GM23338 (cell line): ENCODE measurements around the gene BCAS3. TPM values are rescaled to one million over a fixed set of nuclear protein-coding genes. Genes with fewer than 3 reads are reported as not detected.

ENCODE experiments used
- ATAC-seq: fragments of 200-7000 bp; cut with Tn5 transposase; 3 replicates; pipeline ENCODE4 v1.9.1; 2020
- DNase-seq: peaks from one replicate; pipeline ENCODE4 v3.0.0-alpha.2; 2015; ENCODE audit warnings: low spot score
- H2AFZ ChIP-seq: fragments of 200-600 bp; sonication (generic); 2 replicates; pipeline ENCODE4 v1.8.0; 2016; ENCODE audit warnings: antibody characterized with exemption, mild to moderate bottlenecking, moderate library complexity
- H3F3A ChIP-seq: fragments of 200-600 bp; sonication (generic); replicated peaks from 2 replicates; pipeline ENCODE4 v1.8.0; 2017; ENCODE audit warnings: antibody characterized with exemption, mixed run types, low read depth
- H3K27ac ChIP-seq: fragments of 200-600 bp; sonication (generic); 2 replicates; pipeline ENCODE4 v1.6.1; 2016; ENCODE audit warnings: low read depth
- H3K27me3 ChIP-seq: fragments of 200-600 bp; sonication (generic); 2 replicates; pipeline ENCODE4 v1.8.0; 2016; ENCODE audit warnings: mild to moderate bottlenecking, mixed run types, moderate library complexity; ENCODE audit not compliant: insufficient read depth
- H3K36me3 ChIP-seq: fragments of 200-600 bp; sonication (generic); 2 replicates; pipeline ENCODE4 v1.8.0; 2016; ENCODE audit warnings: mild to moderate bottlenecking; ENCODE audit not compliant: insufficient read depth
- H3K4me1 ChIP-seq: fragments of 200-600 bp; sonication (generic); 2 replicates; pipeline ENCODE4 v1.8.0; 2016; ENCODE audit warnings: mild to moderate bottlenecking, moderate library complexity; ENCODE audit not compliant: insufficient read depth
- H3K4me2 ChIP-seq: fragments of 200-600 bp; sonication (generic); 2 replicates; pipeline ENCODE4 v1.7.1; 2017; ENCODE audit warnings: mixed run types
- H3K4me3 ChIP-seq: fragments of 200-600 bp; sonication (generic); 2 replicates; pipeline ENCODE4 v1.6.1; 2016; ENCODE audit warnings: mixed run types
- H3K79me2 ChIP-seq: fragments of 200-600 bp; sonication (generic); replicated peaks from 2 replicates; pipeline ENCODE4 v1.8.0; 2017; ENCODE audit warnings: mild to moderate bottlenecking; ENCODE audit not compliant: insufficient read depth
- H3K9me2 ChIP-seq: fragments of 200-600 bp; sonication (generic); 2 replicates; pipeline ENCODE4 v1.8.0; 2017; ENCODE audit not compliant: insufficient read depth
- H4K20me1 ChIP-seq: fragments of 200-600 bp; sonication (generic); replicated peaks from 2 replicates; pipeline ENCODE4 v1.8.0; 2017; ENCODE audit warnings: mild to moderate bottlenecking; ENCODE audit not compliant: insufficient read depth
- H3K27ac Mint-ChIP-seq: 2 replicates; pipeline ENCODE4 v1.8.0; 2020; ENCODE audit warnings: inconsistent platforms, mild to moderate bottlenecking, moderate library complexity, mixed read lengths
- H3K27me3 Mint-ChIP-seq: 3 replicates; pipeline ENCODE4 v1.8.0; 2022; ENCODE audit warnings: low read depth, mild to moderate bottlenecking, moderate library complexity, mixed read lengths, inconsistent platforms; ENCODE audit not compliant: insufficient read depth, poor library complexity
- H3K36me3 Mint-ChIP-seq: 3 replicates; pipeline ENCODE4 v1.8.0; 2021; ENCODE audit warnings: low read depth, mild to moderate bottlenecking, inconsistent platforms, moderate library complexity, mixed read lengths
- H3K4me1 Mint-ChIP-seq: 3 replicates; pipeline ENCODE4 v1.8.0; 2020; ENCODE audit warnings: mild to moderate bottlenecking, inconsistent platforms, mixed read lengths
- H3K4me3 Mint-ChIP-seq: 3 replicates; pipeline ENCODE4 v1.8.0; 2021; ENCODE audit warnings: moderate library complexity, mild to moderate bottlenecking, inconsistent platforms, mixed read lengths
- H3K9me3 Mint-ChIP-seq: 3 replicates; pipeline ENCODE4 v1.8.0; 2020; ENCODE audit warnings: moderate library complexity, mild to moderate bottlenecking, inconsistent platforms, mixed read lengths
- CREB1 ChIP-seq: fragments of 250-450 bp; sonication (Bioruptor Pico); IDR thresholded peaks from 2 replicates; pipeline ENCODE4 v1.5.0; 2020; ENCODE audit warnings: low read depth, mild to moderate bottlenecking, moderate library complexity
- CTCF ChIP-seq, 2 experiments: fragments of 200-600 bp in 1 of 2; sonication (generic) in 1 of 2; conservative IDR thresholded peaks; 2 replicates each; pipeline versions ENCODE4 v1.5.1 to v1.6.1; 2016 to 2017; ENCODE audit warnings: antibody characterized with exemption in 2 of 2, low read depth in 2 of 2, mild to moderate bottlenecking in 2 of 2, moderate library complexity in 1 of 2
- ETS1 ChIP-seq: IDR thresholded peaks from 2 replicates; pipeline ENCODE4 v1.6.1; 2016; ENCODE audit warnings: antibody characterized with exemption
- EZH2 ChIP-seq: fragments of 200-600 bp; sonication (generic); IDR thresholded peaks from one replicate; pipeline ENCODE4 v1.8.0; 2017; ENCODE audit warnings: antibody characterized with exemption, mild to moderate bottlenecking, low read depth; ENCODE audit not compliant: unreplicated experiment
- EZH2phosphoT487 ChIP-seq: fragments of 200-600 bp; sonication (generic); IDR thresholded peaks from one replicate; pipeline ENCODE4 v1.8.1; 2018; ENCODE audit warnings: antibody characterized with exemption; ENCODE audit not compliant: unreplicated experiment
- JUNB ChIP-seq: IDR thresholded peaks from one replicate; pipeline ENCODE4 v1.6.1; 2016; ENCODE audit warnings: antibody characterized with exemption; ENCODE audit not compliant: unreplicated experiment
- NANOG ChIP-seq: IDR thresholded peaks from 2 replicates; pipeline ENCODE4 v1.6.1; 2016; ENCODE audit warnings: antibody characterized with exemption, borderline replicate concordance
- POLR2AphosphoS5 ChIP-seq: IDR thresholded peaks from 2 replicates; pipeline ENCODE4 v1.6.1; 2016; ENCODE audit warnings: antibody characterized with exemption, low read depth
- REST ChIP-seq: IDR thresholded peaks from one replicate; pipeline ENCODE4 v1.6.1; 2018; ENCODE audit warnings: antibody characterized with exemption; ENCODE audit not compliant: unreplicated experiment
- STAT1 ChIP-seq: IDR thresholded peaks from one replicate; pipeline ENCODE4 v1.6.1; 2016; ENCODE audit warnings: antibody characterized with exemption; ENCODE audit not compliant: unreplicated experiment
- ZNF114 ChIP-seq: fragments of 250-450 bp; sonication (Bioruptor Pico); IDR thresholded peaks from 2 replicates; pipeline ENCODE4 v1.5.0; 2020; ENCODE audit warnings: mild to moderate bottlenecking, moderate library complexity
- ZNF331 ChIP-seq: fragments of 250-450 bp; sonication (Bioruptor Pico); IDR thresholded peaks from 2 replicates; pipeline ENCODE4 v1.5.0; 2020; ENCODE audit warnings: low read depth, mild to moderate bottlenecking, moderate library complexity
- ZNF462 ChIP-seq: fragments of 250-450 bp; sonication (Bioruptor Pico); IDR thresholded peaks from 2 replicates; pipeline ENCODE4 v1.5.0; 2020; ENCODE audit warnings: mild to moderate bottlenecking, moderate library complexity
- polyA plus RNA-seq: library from polyadenylated mRNA; unstranded; fragments of >200 nt; fragmentation: Nextera tagmentation; extraction: Ambion mirVana; gene quantifications from 2 replicates; pipeline ENCODE4 v1.2.1, GENCODE V29; 2016
- total RNA-seq: library from RNA; depleted of rRNA; stranded (reverse); fragments of >200 nt; shearing (Covaris generic); gene quantifications from 2 replicates; pipeline ENCODE4 v1.2.3, GENCODE V29; 2014

BCAS3 gene
- total and polyA plus RNA-seq, 2 experiments from 2014 or later: 8.2 to 28.0 TPM

- Histone ChIP-seq H4K20me1 (no peaks in the 10 kb centered on the region), H3K27me3 (no peaks in the 10 kb centered on the region), H3K79me2 (no peaks in the 10 kb centered on the region), H3K4me3 (no peak overlapping the region), H3K9me2 (peaks cover 4% of the 10 kb centered on the region; the same call in 1 of the 2 replicates), H3K36me3 (no peaks in the 10 kb centered on the region), H3K4me2 (no peak overlapping the region), H3K27ac (no peak overlapping the region), H2AFZ (no peak overlapping the region), H3K4me1 (peaks cover 13% of the 10 kb centered on the region), H3F3A (no peaks in the 10 kb centered on the region)
- Mint-ChIP-seq H3K27ac (no peak overlapping the region), H3K4me3 (no peak overlapping the region), H3K27me3 (no peaks in the 10 kb centered on the region), H3K4me1 (peaks cover 11% of the 10 kb centered on the region; the same call in 2 of the 3 replicates), H3K9me3 (no peaks in the 10 kb centered on the region), H3K36me3 (no peaks in the 10 kb centered on the region)
- DNase-seq: no peak
- ATAC-seq: no peak
- TF ChIP-seq ZNF331 (CRISPR knock-in tag) (no peak), STAT1 (no peak), CREB1 (no peak), NANOG (no peak), EZH2 (no peak), JUNB (no peak), CTCF (conservative IDR thresholded peaks at IDR 0.05; ENCODE audit: low read depth in 2 of 2) (no peak), REST (no peak), ZNF462 (CRISPR knock-in tag) (no peak), ZNF114 (CRISPR knock-in tag) (no peak), EZH2phosphoT487 (no peak), ETS1 (no peak), POLR2AphosphoS5 (no peak)
Observed at GRCh38 chr17:61254904-61255303, 577.3 kb downstream of the BCAS3 start.
